GM12878 (cell line): ENCODE data around the gene CMTM2. TPM values are rescaled to one million over a fixed set of nuclear protein-coding genes. Genes with fewer than 3 reads are reported as not detected.

Experiments used
- ATAC-seq: fragments of 200-7000 bp; cut with Tn5 transposase; 3 replicates; pipeline ENCODE4 v1.9.1; 2020; ENCODE audit warnings: mild to moderate bottlenecking, moderate library complexity
- BruUV-seq: library from RNA; stranded (reverse); fragments of 400-500 nt; replicated peaks from 2 replicates; lab custom pipeline; 2021; lab: Mats Ljungman, UMichigan
- CTCF ChIA-PET: fragments of 300-600 bp; sonication (Branson Sonifier 250); formaldehyde crosslinking; extraction: SDS; loops from one replicate; lab custom pipeline; 2021; ENCODE audit warnings: inconsistent platforms; lab: Yijun Ruan, JAX
- POLR2A ChIA-PET: fragments of 350-600 bp; formaldehyde crosslinking; extraction: SDS; loops from one replicate; lab custom pipeline; 2021; ENCODE audit warnings: inconsistent platforms; lab: Charles Lee
- RAD21 ChIA-PET: fragments of 300-600 bp; sonication (Branson Sonifier 250); formaldehyde crosslinking; loops from one replicate; lab custom pipeline; 2023; ENCODE audit warnings: antibody characterized with exemption; ENCODE audit not compliant: unreplicated experiment; lab: Charles Lee
- SMC1A ChIA-PET: fragments of 300-600 bp; sonication (Branson Sonifier 250); formaldehyde crosslinking; loops from one replicate; lab custom pipeline; 2023; ENCODE audit not compliant: unreplicated experiment, uncharacterized antibody; lab: Charles Lee
- DNase-seq: peaks from one replicate; pipeline ENCODE4 v3.0.0-alpha.2; 2011; ENCODE audit warnings: low read depth, low spot score
- FAIRE-seq: peaks from 3 replicates; lab custom pipeline; 2011; peaks lifted over from hg19 to GRCh38; lab: Jason Lieb, UNC
- H2AFZ ChIP-seq: 2 replicates; pipeline ENCODE4 v1.6.0; 2011; ENCODE audit warnings: low read depth, low read length, control low read depth; ENCODE audit not compliant: control insufficient read depth
- H3K27ac ChIP-seq: 2 replicates; pipeline ENCODE4 v1.5.1; 2011; ENCODE audit warnings: control low read depth; ENCODE audit not compliant: control insufficient read depth, insufficient read depth
- H3K27me3 ChIP-seq, 2 experiments: replicated peaks in 1 of 2; 2 replicates each; pipeline versions ENCODE4 v1.6.0 to v1.6.1; 2011; ENCODE audit warnings: low read length in 1 of 2; ENCODE audit not compliant: control insufficient read depth in 2 of 2, insufficient read depth in 2 of 2
- H3K36me3 ChIP-seq, 2 experiments: 2 replicates each; pipeline ENCODE4 v1.5.1; 2011; ENCODE audit warnings: low read length in 1 of 2; ENCODE audit not compliant: control insufficient read depth in 2 of 2, insufficient read depth in 2 of 2
- H3K4me1 ChIP-seq: 2 replicates; pipeline ENCODE4 v1.6.1; 2011; ENCODE audit warnings: mild to moderate bottlenecking, low read length, moderate library complexity, mixed read lengths; ENCODE audit not compliant: control insufficient read depth, insufficient read depth
- H3K4me2 ChIP-seq: 2 replicates; pipeline ENCODE4 v1.6.0; 2011; ENCODE audit warnings: control low read depth; ENCODE audit not compliant: control insufficient read depth, insufficient read depth
- H3K4me3 ChIP-seq: fragments of 200-600 bp; sonication (generic); 2 replicates; pipeline ENCODE4 v1.5.1; 2016
- H3K79me2 ChIP-seq: 2 replicates; pipeline ENCODE4 v1.6.0; 2011; ENCODE audit warnings: low read length; ENCODE audit not compliant: control insufficient read depth, insufficient read depth
- H3K9ac ChIP-seq: 2 replicates; pipeline ENCODE4 v1.8.0; 2011; ENCODE audit warnings: low read length, control low read depth, mixed read lengths; ENCODE audit not compliant: control insufficient read depth, insufficient read depth
- H3K9me3 ChIP-seq: replicated peaks from 3 replicates; pipeline ENCODE4 v1.5.1; 2011; ENCODE audit warnings: mild to moderate bottlenecking, low read length; ENCODE audit not compliant: control insufficient read depth, insufficient read depth
- H4K20me1 ChIP-seq: 2 replicates; pipeline ENCODE4 v1.6.0; 2011; ENCODE audit not compliant: control insufficient read depth, insufficient read depth
- BCLAF1 ChIP-seq: fragments of 450-650 bp; IDR thresholded peaks from 2 replicates; pipeline ENCODE4 v1.6.1; 2017; ENCODE audit warnings: antibody characterized with exemption, mild to moderate bottlenecking, moderate library complexity
- CBX3 ChIP-seq: fragments of 200-600 bp; sonication (generic); IDR thresholded peaks from 2 replicates; pipeline ENCODE4 v1.6.1; 2016; ENCODE audit warnings: low read depth, borderline replicate concordance
- FOXK2 ChIP-seq: fragments of 450-650 bp; IDR thresholded peaks from 2 replicates; pipeline ENCODE4 v1.6.1; 2017; ENCODE audit warnings: mild to moderate bottlenecking, moderate library complexity
- HDAC6 ChIP-seq: fragments of 200-600 bp; sonication (generic); IDR thresholded peaks from one replicate; pipeline ENCODE4 v1.8.0; 2017; ENCODE audit warnings: antibody characterized with exemption; ENCODE audit not compliant: unreplicated experiment
- IKZF1 ChIP-seq: fragments of 450-650 bp; conservative IDR thresholded peaks from 2 replicates; pipeline ENCODE4 v1.6.1; 2017; ENCODE audit warnings: antibody characterized with exemption, mild to moderate bottlenecking
- IKZF2 ChIP-seq, 2 experiments: fragments of 450-650 bp; IDR thresholded peaks; 2 replicates each; pipeline ENCODE4 v1.6.1; 2017; ENCODE audit warnings: mild to moderate bottlenecking in 2 of 2, moderate library complexity in 2 of 2
- JUND ChIP-seq: IDR thresholded peaks from 2 replicates; pipeline ENCODE4 v1.6.1; 2012; ENCODE audit warnings: low read depth, mild to moderate bottlenecking, low read length, improper control_type of control experiment, moderate library complexity
- MXI1 ChIP-seq: fragments of 150-350 bp; IDR thresholded peaks from 2 replicates; pipeline ENCODE4 v1.6.1; 2011; ENCODE audit warnings: low read depth, mild to moderate bottlenecking, inconsistent platforms, low read length, improper control_type of control experiment
- NR2C2 ChIP-seq: IDR thresholded peaks from 2 replicates; pipeline ENCODE4 v1.6.1; 2011; ENCODE audit warnings: borderline replicate concordance, low read depth; ENCODE audit not compliant: control insufficient read depth, insufficient read length
- PBX3 ChIP-seq: IDR thresholded peaks from 2 replicates; pipeline ENCODE4 v1.6.1; 2011; ENCODE audit warnings: mild to moderate bottlenecking, low read depth, low read length, moderate library complexity; ENCODE audit not compliant: insufficient replicate concordance
- SREBF2 ChIP-seq: IDR thresholded peaks from 2 replicates; pipeline ENCODE4 v1.6.1; 2012; ENCODE audit warnings: mild to moderate bottlenecking, low read length
- STAT3 ChIP-seq: IDR thresholded peaks from 2 replicates; pipeline ENCODE4 v1.6.1; 2011; ENCODE audit warnings: low read depth, low read length, improper control_type of control experiment
- ZBTB11 ChIP-seq: fragments of 450-650 bp; formaldehyde crosslinking; IDR thresholded peaks from 2 replicates; pipeline ENCODE4 v1.5.0; 2022; ENCODE audit warnings: mild to moderate bottlenecking, missing genetic modification characterization
- ZNF217 ChIP-seq: fragments of 450-650 bp; IDR thresholded peaks from 2 replicates; pipeline ENCODE4 v1.6.1; 2017; ENCODE audit warnings: antibody characterized with exemption, mild to moderate bottlenecking
- ZNF24 ChIP-seq: fragments of 450-650 bp; IDR thresholded peaks from 2 replicates; pipeline ENCODE4 v1.6.1; 2017; ENCODE audit warnings: antibody characterized with exemption, mild to moderate bottlenecking
- whole genome bisulfite sequencing: methylation state at CpG from one replicate; pipeline ENCODE4 v1.1.6; 2016; ENCODE audit warnings: low lambda C conversion rate; ENCODE audit not compliant: insufficient replicate concordance, insufficient coverage; ENCODE audit errors: missing lambda C conversion rate; 5-methylcytosine and 5-hydroxymethylcytosine counted together
- in situ Hi-C: fragments of 300-500 bp; cut with MboI; formaldehyde crosslinking; loops from 9 replicates; pipeline ENCODE4 v1.14.3; 2018; ENCODE audit warnings: mixed read lengths
- intact Hi-C: fragments of 100-400 bp; cut with micrococcal nuclease; formaldehyde crosslinking; loops from one replicate; pipeline ENCODE4 v1.14.2; 2022; ENCODE audit not compliant: unreplicated experiment
- polyA plus RNA-seq, 11 experiments: library from polyadenylated mRNA; depleted of rRNA in 4 of 11; unstranded in 6 of 11; stranded (reverse) in 5 of 11; fragments of >200 nt; fragmentation: Nextera tagmentation in 4 of 11; fragmentation: Illumina TruSeq in 1 of 11; extraction: Ambion mirVana in 4 of 11; extraction: Trizol in 1 of 11; gene quantifications; 1 replicate in 1 of 11; 2 replicates in 10 of 11; pipeline versions ENCODE4 v1.2.1 to v1.2.3, GENCODE V29; 2011 to 2016; ENCODE audit warnings: inconsistent platforms in 2 of 11, missing spikeins in 2 of 11, low read depth in 1 of 11
- total RNA-seq, 4 experiments: library from RNA; depleted of rRNA in 3 of 4; stranded (reverse); fragments of >200 nt in 3 of 4; fragmentation: Illumina TruSeq in 1 of 4; extraction: Trizol in 1 of 4; gene quantifications; 2 replicates each; pipeline versions ENCODE4 v1.2.1 to v1.2.3, GENCODE V29; 2013 to 2021

CMTM2 gene
- total and polyA plus RNA-seq, 10 of the 15 experiments (the other 5 are each of a cell fraction or from before 2014, with no cell fraction given): 0.26 to 0.34 TPM; not detected in 8

DNA sequence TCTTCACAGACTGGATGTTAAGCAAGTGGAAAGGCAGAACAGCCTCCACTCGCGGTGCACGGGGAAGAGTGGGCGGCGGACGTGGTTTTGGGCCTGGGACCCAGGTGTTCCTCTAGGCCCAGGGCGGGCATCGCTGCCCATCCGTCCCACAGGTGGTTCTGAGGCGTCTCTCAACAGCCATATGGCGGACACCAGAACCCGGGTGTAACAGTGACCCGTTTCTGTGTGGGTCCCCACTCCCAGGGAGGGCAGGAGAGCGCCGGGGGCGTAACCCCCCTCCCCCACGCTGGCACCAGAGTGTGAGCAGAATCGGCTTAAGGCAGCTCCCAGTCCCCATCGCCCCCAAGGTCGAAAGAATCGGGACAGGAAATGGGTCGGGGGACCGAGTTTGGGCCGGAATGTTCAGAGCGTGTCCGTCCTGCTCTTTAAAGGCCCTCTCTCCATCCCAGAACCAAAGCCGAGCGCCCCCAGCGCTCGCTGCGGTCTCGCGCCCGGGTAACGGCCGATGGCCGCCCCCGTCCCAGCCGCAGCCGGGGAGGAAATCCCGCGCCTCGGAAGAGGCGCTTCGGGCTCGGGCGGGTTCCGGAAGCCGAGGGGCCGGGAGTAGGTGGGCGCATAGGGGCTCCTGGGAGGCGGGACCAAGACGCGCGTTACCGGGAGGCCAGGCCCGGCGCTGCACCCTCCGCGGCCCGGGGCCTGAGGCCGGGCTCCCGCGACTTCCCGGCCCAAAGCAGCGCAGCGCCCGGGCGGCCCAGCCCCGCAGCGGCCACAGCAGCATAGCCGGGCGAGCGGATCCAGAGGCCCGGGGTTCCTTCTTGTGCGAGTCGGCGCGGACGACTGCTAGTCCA is 29.8 kb upstream of the CMTM2 start, which contains the start of gene TK2:
TSS of gene TK2 (minus strand) at position 839 of the 848 bp plus-strand sequence. CDS start at position 778, 61 bp downstream.
- ChIA-PET SMC1A (interaction anchor here (1.4 to 9.9 kb wide), 4 partner anchors 27 to 41 kb away, joined by 4 to 86 read pairs (median 10); no protein-coding TSS in a partner anchor), POLR2A (interaction anchor here (1.7 to 4.9 kb wide), 4 partner anchors 10 to 28 kb away, joined by 7 to 24 read pairs (median 20); no protein-coding TSS in a partner anchor), RAD21 (no interaction called here), CTCF (interaction anchor here (0.6 to 4.9 kb wide), 4 partner anchors 11 to 26 kb away, joined by 3 to 35 read pairs (median 18); no protein-coding TSS in a partner anchor)
- H3K4me2 ChIP-seq: peak within 1 kb of the TSS; percentile 78
- H3K9me3 ChIP-seq: no peaks in the 10 kb centered on the region; the same call in 1 of the 3 replicates
- BruUV-seq: TSS peak; percentile 49
- peak within 1 kb of the TSS; percentile 69 for H3K4me3 ChIP-seq
- no peaks in the 10 kb centered on the region for H3K36me3 ChIP-seq
- no peaks in the 10 kb centered on the region for H4K20me1 ChIP-seq
- peak; percentile 47 for ATAC-seq
- no peaks in the 10 kb centered on the region for H3K27me3 ChIP-seq
- H3K4me1 ChIP-seq: peaks cover 23% of the 10 kb centered on the region
- 6% methylated on average over 55 of the region's 80 CpGs for WGBS
- H3K79me2 ChIP-seq: peaks cover 4% of the 10 kb centered on the region; the same call in 1 of the 2 replicates
- intact Hi-C loops: loop anchor here (2.0 to 5.0 kb wide), 2 partner anchors 58 to 71 kb away; no protein-coding TSS in a partner anchor
- in situ Hi-C loops: loop anchor here (25.0 kb wide), 1 partner anchor 488 kb away; the partner anchor contains the start of gene CBFB
- peak within 1 kb of the TSS; percentile 52 for H3K9ac ChIP-seq
- peak within 1 kb of the TSS; percentile 47 for H2AFZ ChIP-seq
- FAIRE-seq: no peak
- DNase-seq: no peak
- peak within 1 kb of the TSS; percentile 38; the same call in 1 of the 2 replicates for H3K27ac ChIP-seq
- TF ChIP-seq JUND (no peak), ZNF24 (0 out of 2 replicates have a peak, but pooled peaks have one; percentile 22), BCLAF1 (no peak), HDAC6 (no peak), STAT3 (no peak), MXI1 (0 out of 2 replicates have a peak, but pooled peaks have one; percentile 8), IKZF1 (peak; percentile 88), ZBTB11 (CRISPR knock-in tag) (peak; percentile 20; the same call in 1 of the 2 replicates), CBX3 (no peak), ZNF217 (peak; percentile 38; the same call in 1 of the 2 replicates), SREBF2 (no peak), FOXK2 (no peak), PBX3 (no peak), NR2C2 (no peak), IKZF2 (IDR thresholded peaks at IDR 0.05) (peak; percentile 42 to 66)
